Activated T-cell treated with anti-CD3 and anti-CD28 coated beads for 24 hours (primary cell): ENCODE data around the gene PCGF3.
"Not testable (repeated sequence)": the region's sequence is repeated elsewhere in the genome, so short reads cannot be mapped to it uniquely, and the experiment has no call there.

Experiments used
- DNase-seq: peaks from one replicate; pipeline ENCODE4 v3.0.0-alpha.2; 2020; ENCODE audit warnings: low read depth

PCGF3 gene

DNA sequence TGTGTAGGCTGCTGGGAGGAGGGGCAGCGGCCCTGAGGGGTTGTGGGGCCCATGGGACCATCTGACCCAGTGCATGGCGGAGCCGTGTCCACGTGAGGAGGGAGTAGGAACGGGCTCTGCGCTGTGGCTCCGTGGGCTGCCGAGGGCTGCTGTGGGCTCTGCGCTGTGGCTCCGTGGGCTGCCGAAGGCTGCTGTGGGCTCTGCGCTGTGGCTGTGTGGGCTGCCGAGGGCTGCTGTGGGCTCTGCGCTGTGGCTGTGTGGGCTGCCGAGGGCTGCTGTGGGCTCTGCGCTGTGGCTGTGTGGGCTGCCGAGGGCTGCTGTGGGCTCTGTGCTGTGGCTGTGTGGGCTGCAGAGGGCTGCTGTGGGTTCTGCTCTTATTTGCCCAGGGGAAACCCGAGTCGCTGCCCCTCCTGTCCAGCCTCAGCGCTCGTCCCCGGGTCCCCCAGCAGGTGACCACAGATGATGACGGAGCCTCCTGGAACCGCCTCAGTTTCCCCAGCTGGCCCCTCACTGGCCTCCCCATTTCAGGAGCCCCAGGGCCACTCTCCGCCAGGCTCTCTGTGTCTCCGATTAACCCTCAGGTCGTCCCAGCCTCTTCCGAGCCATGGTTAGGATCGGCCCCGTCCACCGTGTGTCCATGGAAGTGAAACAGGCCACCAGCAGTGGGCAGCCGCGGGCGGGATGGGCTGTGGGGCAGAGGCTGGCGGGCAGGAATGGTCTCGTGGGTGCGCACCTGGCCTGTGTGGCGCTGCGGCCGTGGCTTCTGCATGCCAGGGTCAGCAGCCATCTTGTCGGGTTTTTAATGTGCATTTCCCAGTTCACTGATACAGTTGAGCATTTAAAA is 20.0 kb downstream of the PCGF3 start:
- no peak for DNase-seq

DNA sequence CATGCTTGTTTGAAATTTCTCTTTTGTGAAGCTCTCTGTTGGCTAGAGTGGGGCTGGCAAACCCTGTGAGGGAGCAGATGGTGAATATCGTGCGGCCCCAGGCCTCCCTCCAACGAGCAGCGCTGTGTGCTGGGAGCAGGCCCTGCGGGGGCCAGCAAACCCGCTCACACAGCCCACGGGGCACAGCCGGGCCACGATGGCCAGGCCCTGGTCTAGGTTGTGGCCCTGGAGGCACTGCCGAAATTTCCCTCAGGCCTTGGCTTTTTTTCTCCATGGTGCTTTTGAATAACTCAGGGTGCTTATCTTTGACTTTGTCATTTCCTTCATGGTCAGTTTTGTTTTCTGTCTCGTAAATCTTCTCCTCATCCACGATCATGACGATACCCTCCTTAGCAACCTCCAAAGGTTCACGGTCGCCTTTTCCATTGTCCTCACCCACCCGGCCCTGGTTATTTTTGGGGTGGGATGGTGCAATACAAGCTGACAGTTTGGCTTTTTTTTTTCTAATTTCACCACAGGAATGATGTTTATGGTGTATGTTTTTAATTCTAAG is 20.7 kb downstream of the PCGF3 start:
- DNase-seq: no peak

DNA sequence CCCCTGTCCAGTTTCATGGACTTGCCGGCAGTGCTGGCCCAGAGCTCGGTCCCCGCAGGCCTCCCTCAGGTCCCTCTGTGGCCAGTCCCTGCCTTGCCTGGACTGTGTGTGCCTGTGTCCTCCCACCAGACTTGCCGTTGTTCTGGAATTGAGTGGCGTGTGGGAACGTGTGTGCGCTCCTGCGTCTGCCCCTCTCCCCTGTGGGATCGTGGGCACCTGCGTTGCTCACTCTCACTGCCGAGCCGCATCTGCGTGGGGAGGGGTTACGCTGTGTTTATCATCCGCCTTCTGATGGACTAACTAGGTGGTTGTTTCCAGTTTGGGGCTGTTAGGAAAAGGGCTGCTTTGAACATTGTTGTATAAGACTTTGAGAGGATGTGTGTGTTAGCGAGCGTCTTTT is 21.2 kb downstream of the PCGF3 start:
- no peak for DNase-seq

DNA sequence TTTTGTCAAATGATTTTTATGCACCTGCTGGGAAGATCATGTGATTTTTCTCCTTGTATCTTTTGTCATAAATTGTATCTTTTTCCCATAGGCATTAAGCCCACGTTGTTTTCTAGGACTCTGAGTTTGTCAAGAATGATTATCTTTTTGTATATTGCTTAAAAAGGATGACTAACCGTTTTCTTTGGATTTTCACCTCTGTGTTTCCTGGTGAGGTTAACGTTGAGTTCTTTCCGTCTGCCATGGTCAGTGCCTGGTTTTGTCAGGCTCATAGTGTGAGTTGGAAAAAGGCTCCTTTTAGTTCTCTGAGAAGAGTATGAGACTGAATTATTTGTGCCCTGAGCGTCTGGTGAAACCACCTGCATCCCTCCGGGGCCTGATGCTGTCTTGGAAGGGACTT is 21.9 kb downstream of the PCGF3 start:
- no peak for DNase-seq

DNA sequence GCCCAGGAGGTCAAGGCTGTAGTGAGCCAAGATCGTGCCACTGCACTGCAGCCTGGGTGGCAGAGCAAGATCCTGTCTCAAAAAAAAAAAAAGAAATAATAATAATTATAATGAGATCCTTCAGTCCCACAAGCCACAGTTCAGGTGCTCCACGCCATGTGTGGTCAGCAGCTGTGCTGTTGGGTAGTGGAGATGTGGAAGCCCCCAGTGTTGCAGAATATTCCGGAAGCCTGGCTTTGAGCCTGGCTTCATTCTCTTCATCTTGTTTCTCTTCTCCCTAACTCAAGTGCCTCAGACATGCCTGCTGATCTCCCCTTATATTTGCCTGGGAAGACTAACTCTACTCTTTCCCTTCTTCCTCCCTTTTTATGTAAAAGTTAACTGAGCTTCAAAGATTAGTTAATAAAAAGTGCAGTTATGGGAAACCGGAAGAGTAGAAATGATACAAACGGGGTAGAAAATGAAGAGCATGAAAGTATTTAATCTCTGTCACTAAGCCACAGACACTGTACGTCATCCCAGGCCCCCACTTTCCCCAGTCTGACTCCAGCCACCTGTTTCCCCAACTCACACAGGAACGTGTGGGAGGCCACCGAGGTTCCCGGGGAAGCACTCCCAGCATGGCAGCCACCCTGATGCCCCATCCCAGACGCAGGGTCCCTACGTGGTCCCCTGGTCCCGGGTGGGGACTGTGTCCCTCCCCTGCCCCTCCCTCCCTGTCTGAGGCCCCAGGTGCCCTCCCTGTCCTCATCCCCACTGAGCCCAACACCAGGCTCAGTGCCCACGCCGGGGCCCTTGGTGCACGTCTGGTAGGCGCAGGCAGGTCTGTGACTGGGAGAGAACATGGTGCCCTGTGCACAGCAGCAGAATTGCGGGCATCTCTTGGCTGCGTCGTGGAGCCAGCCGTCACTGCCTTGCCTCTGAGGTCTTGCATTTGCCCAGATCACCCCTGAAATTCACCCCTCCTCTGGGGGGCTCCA is 24.0 kb downstream of the PCGF3 start:
- DNase-seq: no peak

DNA sequence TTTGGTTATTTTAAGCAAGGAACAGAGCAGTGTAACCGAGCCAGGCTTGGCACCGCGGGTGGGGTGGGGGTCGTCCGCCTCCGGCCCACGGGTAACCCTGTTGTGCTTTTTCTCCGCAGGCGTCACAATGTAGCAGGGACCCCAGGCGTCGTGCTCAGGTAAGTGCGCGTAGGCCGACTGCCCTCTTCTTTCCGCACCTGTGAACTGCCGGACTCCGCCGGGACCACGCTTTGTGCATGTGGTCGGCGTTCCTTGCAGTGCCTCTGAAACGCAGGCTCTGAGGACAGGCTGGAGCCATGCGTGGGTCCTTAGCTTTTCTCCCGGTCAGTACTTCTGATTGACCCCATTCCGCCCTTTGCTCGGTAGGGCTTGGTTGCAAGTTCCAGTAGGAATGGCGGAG is 24.9 kb downstream of the PCGF3 start:
- no peak for DNase-seq

DNA sequence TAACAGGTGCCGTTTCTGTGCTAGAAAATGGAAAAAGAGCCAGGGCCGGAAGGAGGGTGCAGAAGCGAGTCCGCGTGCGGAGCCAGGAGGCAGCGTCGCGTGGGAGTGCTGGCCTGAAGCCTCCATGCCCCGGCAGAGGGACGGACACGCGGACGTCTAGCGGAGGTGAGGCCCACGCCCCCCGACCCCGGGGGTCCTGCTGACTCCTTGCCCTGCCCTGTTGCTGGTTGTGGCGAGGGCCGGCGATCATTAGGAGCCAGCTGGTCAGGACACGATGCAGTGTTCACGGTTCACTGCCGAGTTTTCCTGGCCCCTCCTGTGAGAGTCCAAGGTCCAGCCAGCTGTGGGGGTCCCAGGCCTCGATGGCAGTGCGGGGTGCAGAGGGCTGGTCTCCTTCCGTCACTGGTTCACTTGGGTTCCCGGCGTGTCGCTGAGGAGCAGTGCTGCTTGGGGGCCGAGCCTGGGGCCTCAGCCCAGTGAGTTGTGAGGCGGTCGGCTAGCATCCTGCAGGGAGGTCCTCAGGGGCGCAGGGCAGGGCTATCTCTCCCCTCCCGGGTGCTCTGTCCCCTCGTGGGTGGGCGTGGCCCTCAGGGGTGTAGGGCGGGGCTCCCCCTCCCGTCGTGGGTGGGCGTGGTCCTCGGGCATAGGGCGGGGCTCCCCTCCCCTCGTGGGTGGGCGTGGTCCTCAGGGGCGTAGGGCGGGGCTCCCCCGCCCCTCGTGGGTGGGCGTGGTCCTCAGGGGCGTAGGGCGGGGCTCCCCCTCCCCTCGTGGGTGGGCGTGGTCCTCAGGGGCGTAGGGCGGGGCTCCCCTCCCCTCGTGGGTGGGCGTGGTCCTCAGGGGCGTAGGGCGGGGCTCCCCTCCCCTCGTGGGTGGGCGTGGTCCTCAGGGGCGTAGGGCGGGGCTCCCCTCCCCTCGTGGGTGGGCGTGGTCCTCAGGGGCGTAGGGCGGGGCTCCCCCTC is 25.6 kb downstream of the PCGF3 start:
- not testable (repeated sequence) for DNase-seq

DNA sequence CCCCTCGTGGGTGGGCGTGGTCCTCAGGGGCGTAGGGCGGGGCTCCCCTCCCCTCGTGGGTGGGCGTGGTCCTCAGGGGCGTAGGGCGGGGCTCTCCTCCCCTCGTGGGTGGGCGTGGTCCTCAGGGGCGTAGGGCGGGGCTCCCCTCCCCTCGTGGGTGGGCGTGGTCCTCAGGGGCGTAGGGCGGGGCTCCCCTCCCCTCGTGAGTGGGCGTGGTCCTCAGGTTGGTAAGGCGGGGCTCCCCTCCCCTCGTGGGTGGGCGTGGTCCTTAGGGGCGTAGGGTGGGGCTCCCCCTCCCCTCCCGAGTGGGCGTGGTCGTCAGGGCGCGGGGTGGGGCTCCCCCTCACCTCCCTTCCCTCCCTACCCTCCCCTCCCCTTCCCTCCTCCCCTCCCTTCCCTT is 26.3 kb downstream of the PCGF3 start:
- DNase-seq: not testable (repeated sequence)

DNA sequence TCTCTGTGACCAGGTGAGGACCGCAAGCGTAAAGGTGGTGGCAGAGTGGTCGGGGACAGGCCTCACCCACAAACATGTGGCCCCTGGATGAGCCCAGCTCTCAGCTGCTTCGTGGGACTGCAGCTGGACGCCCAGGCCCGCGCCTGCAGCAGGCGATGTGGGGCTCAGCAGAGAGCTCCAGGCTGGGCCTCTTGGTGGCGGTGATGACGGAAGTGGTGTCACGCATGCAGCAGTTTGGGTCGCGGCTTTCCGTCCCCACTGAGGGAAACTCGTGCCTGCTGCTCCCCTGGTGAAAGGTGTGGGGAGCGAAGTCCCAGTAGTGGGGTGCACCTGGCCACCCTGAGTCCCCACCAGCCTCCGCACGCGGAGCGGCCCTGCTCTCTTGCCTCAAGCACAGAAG is 26.9 kb downstream of the PCGF3 start:
- DNase-seq: no peak

DNA sequence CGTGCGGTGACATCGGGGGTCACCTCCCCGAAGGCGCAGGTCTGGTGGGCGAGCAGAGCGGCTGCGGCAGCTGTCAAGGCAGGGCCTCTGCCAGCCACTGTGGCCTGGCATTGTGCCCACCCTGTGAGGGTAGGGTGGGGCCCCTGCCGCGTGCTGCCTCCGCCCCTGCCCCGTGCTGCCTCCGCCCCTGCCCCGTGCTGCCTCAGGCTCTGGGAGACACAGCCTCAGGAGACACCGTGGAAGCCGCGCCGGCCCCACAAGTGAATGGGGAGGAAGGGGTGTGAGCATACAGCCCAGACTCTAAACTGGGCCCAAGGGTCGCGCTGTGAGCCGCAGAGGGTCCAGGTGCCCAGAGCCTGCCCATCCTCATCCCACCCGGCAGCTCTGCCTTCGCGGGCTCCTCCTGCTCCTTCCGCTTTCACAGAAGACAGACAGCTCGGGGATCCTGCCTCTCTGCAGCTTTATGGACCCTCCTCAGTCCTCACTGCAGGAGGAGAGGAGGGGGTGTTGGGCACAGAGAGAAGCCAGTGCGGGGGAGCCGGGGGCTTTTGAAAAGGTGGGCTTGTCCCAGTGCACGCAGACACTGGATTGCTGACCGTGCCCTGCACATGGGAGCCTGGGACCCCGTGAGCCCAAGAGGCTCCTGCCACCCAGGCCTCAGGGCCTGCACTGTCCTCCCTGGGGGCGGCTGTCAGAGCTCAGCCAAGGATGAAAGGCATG is 27.4 kb downstream of the PCGF3 start:
- DNase-seq: no peak

DNA sequence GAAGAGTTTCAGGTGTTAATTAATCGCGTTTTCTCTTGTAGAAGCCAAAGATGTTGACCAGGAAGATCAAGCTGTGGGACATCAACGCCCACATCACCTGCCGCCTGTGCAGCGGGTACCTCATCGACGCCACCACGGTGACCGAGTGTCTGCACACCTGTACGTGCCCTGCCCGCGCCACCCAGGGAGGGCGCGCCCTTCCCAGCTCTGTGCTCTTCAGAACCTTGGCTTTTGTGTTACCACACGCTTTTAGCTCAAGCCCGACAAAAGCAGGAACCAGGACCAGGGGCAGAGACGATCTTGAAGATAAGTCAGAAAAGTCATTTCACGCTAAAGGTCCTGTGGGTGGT is 28.0 kb downstream of the PCGF3 start:
- no peak for DNase-seq

DNA sequence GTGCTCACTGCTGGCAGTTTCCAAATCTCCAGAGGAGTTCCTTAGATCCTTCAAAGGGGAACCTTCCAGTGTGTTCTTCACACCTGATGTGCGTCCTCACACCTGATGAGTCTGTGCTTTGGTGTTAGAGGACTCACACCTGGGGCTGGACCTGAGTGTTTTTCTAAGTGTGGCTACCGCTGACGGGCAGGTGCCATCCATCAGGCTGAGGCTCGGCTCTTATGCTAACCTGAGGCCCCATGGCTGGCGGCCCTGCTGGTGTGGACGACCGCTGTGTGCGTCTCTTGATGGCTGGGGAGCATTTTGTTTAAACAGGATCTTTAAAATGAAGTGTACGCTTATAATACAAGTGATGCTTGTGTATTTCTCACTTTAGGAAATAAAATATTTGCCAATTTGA is 28.4 kb downstream of the PCGF3 start:
- no peak for DNase-seq

DNA sequence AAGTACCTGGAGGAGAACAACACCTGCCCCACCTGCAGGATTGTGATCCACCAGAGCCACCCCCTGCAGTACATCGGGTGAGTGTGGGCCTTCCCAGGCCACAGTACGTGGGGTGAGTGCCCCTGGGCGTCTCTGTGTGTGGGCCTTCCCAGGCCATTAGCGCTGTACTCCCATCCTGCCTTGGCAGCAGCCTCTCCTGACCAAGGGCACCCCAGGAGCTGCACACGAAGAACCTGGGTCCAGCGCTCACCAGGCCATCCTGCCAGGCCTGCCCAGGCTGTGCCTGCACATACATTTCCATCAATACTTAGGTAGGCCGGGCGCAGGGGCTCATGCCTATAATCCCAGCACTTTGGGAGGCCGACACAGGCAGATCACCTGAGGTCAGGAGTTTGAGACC is 29.3 kb downstream of the PCGF3 start:
- DNase-seq: no peak

DNA sequence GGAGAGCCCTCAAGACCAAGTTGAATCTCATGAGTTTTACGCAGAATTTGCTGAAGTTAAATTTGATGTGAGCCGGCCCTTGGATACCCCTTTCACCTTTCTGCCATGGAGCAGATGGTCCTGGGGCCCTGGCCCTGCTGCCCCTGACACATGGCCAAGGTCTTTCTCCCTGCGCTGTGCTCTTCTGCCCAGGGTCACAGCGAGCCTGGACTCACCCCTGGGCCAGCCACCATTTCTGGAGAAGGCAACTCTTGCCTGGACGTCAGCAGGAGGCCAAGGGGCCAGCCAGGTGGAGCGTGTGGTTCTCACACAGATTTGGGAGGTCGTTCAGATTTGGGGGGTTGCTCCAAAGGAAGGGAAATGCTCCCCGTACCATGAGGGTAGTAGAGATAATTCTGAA is 30.0 kb downstream of the PCGF3 start:
- DNase-seq: no peak

DNA sequence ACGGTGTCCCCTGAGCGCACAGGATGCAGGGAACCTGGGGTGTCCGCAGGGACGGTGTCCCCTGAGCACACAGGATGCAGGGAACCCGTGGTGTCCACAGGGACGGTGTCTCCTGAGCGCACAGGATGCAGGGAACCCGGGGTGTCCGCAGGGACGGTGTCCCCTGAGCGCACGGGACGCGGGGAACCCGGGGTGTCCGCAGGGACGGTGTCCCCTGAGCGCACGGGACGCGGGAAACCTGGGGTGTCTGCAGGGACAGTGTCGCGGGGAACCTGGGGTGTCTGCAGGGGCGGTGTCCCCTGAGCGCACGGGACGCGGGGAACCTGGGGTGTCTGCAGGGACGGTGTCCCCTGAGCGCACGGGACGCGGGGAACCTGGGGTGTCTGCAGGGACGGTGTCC is 30.9 kb downstream of the PCGF3 start:
- not testable (repeated sequence) for DNase-seq

DNA sequence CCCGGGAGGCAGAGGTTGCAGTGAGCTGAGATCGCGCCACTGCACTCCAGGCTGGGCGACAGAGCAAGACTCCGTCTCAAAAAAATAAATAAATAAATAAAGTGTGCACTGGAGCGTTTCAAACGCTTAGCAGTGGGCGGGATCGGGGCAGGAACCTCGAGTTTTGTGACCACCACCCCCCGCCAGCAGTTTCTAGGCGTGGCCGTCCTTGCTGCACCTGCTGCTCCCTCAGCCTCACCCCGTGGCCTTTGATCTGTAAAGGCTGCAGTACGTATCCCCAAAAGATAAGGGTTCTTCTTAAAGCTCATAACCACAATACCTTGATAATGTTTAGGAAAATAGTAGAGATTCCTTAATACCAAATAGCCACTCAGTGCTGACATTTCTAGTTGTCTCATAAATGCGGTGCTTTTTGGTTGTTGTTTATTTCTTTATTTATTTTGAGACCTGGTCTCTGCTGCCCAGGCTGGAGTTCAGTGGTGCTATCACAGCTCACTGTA is 33.2 kb downstream of the PCGF3 start:
- DNase-seq: no peak

DNA sequence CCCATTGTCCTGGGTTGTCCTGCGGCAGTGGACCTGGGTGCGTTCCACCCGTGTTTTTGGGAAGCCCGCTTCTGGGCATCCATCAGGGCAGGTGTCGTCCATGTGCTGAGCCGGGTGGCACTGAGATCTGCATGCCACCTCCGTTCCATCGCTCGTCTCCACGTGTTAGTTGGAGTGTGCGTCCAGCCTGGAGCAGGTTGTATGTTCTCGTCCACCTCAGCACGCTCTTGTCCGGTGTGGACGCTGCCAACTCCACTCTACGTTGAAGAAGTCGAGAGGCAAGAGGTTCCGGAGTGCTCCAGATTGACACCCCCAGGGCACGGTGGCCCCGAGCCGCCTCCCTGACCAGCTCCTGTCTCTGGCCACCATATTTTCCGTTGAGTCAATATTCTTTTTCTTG is 33.9 kb downstream of the PCGF3 start:
- no peak for DNase-seq

DNA sequence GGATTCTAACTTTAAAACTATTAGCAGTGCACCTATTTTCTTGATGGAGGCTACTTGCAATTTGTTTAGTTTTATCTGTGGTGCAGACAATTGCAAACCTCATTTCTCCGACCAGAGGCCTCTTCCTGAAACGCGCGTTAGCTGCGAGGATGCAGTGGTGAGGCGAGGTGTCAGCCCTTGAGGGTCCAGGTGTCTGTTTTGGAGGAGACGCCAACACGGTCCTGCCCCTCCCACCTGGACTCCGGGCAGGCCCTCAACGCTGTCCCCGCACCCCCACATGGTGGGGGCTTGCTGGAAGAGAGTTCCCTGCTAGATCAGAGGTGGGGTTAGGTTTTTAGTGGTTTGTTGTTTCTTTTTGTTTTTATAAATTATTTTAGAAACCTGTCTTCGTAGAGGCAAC is 34.4 kb downstream of the PCGF3 start:
- no peak for DNase-seq

DNA sequence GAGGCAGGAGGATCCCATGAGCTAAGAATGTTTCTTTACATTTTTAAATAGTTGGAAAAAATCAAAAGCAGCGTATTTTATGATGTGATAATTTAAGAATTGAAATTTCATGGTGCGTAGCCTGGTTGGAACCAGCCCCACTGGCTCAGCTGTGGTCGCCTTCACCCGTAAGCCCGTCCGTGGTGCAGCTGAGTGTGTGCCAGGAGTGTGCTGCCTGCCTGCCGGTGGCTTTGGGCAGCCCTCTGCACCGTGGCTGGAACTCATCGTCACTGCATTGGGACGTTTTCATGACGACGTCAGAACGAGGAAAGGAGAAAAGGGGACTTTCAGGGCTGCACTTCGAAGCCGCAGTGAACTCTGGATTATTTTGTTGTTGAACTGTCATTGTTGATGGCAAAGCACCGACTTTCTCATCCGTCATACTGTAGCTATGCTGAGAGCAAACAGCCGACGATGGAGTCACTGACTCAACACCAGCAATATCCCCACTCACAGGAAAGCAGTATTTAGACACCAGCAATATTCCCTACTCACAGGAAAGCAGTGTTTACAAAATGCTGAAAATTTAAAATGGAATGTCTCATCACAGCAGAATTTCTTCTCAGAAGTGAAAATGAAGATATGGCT is 35.1 kb downstream of the PCGF3 start:
- DNase-seq: no peak

DNA sequence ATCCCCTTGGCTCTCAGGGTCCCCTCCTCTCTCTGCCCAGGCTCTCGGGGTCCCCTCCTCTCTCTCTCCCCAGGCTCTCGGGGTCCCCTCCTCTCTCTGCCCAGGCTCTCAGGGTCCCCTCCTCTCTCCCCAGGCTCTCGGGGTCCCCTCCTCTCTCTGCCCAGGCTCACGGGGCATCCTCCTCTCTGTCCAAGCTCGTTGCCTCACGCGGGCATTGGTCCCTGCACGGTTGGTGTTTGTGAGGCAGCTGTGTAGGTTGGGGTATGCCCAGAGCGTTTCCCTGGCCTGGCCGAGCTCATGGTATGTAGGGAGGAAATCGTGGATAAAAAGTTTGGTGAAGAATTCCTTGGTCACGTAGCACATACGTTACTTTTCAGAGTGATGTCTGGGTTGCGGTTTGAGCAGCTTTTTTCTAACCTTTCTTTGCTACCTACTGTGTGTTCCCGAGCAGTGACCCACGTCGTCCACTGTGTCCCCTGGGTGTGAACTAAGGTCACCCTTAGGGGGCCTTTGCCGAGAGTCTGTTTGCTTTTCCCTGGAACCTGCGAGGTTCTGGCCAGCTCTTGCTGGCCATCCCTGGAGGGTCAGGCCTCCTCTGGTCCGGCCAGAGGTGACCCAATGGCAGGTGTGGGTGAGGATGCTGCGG is 36.6 kb downstream of the PCGF3 start:
- DNase-seq: no peak
